IPS DF 6.9 (cell line): Measurements from ENCODE around the gene IQCC.
"Not testable (repeated sequence)": the region's sequence is repeated elsewhere in the genome, so short reads cannot be mapped to it uniquely, and the experiment has no call there.

Experiments used
- DNase-seq: peaks from one replicate; pipeline ENCODE4 v3.0.0-alpha.2; 2013; ENCODE audit warnings: low read depth, low spot score
- H3K27ac ChIP-seq: one replicate; pipeline ENCODE4 v1.5.1; 2013; ENCODE audit warnings: low read length, control low read depth
- H3K27me3 ChIP-seq: 2 replicates; pipeline ENCODE4 v1.6.1; 2013; ENCODE audit warnings: mild to moderate bottlenecking, low read length; ENCODE audit not compliant: control insufficient read depth, insufficient read depth
- H3K36me3 ChIP-seq: 2 replicates; pipeline ENCODE4 v1.6.1; 2013; ENCODE audit warnings: low read length; ENCODE audit not compliant: control insufficient read depth, insufficient read depth
- H3K4me1 ChIP-seq: 2 replicates; pipeline ENCODE4 v1.6.1; 2013; ENCODE audit warnings: low read length; ENCODE audit not compliant: control insufficient read depth, insufficient read depth
- H3K4me3 ChIP-seq: 2 replicates; pipeline ENCODE4 v1.5.1; 2013; ENCODE audit warnings: mild to moderate bottlenecking, low read length
- H3K9me3 ChIP-seq: 2 replicates; pipeline ENCODE4 v1.6.1; 2013; ENCODE audit warnings: low read length, inconsistent platforms; ENCODE audit not compliant: control insufficient read depth, insufficient read depth
- WGBS: extraction: QIAGEN DNeasy Blood & Tissue Kit; methylation state at CpG from one replicate; pipeline ENCODE4 v1.1.7; 2013; ENCODE audit warnings: mixed read lengths, missing lambda C conversion rate; ENCODE audit not compliant: insufficient read length, insufficient coverage; 5-methylcytosine and 5-hydroxymethylcytosine counted together

IQCC gene

DNA sequence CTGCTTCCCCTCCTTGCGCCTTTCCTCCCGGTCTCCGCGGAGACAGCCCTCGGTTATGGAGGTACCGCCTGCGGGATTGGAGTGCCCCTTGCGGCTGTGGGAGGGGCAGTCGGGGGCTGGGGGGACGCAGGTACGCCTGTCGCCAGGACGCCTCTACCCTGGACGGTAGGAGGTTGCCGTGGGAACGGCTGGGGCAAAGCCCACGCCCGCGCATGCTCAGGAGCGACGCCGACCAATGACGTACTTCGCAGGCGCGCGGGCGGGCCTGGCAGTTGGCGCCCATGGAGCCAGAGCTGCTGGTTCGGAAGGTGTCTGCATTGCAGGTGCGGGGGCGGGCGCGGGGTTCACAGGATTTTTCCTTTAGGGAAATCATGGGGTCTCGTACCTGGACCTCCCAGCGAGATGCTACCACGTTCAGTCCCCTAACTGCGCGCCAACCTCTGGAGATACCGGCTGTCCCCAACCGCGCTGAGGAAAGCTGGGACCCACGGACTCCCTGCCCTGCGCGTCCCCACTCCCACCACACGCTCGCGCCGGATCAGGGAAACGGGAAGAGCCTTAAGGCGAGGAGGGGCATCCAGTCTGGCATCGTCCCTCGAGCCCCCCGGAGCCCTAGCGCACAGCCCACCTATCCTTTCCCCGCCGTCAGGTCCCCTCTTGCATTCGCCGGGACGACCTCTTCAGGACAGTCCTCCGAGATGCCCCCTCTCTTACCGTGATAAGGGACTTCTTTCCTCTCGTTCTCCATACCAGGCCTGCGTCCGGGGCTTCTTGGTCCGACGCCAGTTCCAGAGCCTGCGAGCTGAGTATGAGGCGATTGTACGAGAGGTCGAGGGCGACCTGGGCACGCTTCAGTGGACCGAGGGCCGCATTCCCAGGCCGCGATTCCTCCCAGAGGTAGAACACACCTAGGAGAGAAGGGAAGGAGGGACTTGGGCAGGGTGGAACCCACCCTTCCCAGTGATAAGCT, at the start of gene IQCC:
TSS of gene IQCC (plus strand) at position 271 of the 970 bp plus-strand sequence. CDS start at position 282, 11 bp downstream.
- Histone ChIP-seq H3K27ac (no peak within 1 kb of the TSS), H3K36me3 (no peaks in the 10 kb centered on the region), H3K27me3 (no peaks in the 10 kb centered on the region), H3K9me3 (no peaks in the 10 kb centered on the region), H3K4me1 (0 out of 2 replicates have a peak, but pooled peaks cover 4% of the 10 kb centered on the region), H3K4me3 (peak within 1 kb of the TSS; percentile 66; the same call in 1 of the 2 replicates)
- WGBS = no CpG with 5 or more reads among the region's 77 CpGs
- peak; percentile 83 for DNase-seq

DNA sequence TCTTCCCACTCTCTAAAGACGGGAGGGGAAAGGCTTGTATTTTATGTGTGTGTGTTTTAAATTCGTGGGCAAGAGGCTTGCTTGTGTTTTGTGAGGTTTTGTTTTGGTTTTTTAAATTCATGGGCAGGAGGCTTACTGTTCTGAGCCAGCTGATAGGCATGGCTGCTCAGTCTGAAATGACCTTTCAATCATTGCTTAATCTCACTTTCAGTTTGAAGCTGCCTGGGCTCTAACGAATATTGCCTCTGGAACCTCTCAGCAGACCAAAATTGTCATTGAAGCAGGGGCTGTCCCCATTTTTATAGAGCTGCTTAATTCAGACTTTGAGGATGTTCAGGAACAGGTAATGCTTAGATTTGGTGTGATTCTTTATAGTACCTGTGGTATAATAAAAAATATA, 46.3 kb upstream of the IQCC start:
- Histone ChIP-seq H3K4me1 (no peaks in the 10 kb centered on the region), H3K27ac (no peak overlapping the region), H3K27me3 (no peaks in the 10 kb centered on the region), H3K9me3 (no peaks in the 10 kb centered on the region), H3K36me3 (peaks cover 13% of the 10 kb centered on the region; the same call in 1 of the 2 replicates), H3K4me3 (no peak overlapping the region)
- WGBS = 100% methylated on average over 1 of the region's 3 CpGs
- DNase-seq = no peak

DNA sequence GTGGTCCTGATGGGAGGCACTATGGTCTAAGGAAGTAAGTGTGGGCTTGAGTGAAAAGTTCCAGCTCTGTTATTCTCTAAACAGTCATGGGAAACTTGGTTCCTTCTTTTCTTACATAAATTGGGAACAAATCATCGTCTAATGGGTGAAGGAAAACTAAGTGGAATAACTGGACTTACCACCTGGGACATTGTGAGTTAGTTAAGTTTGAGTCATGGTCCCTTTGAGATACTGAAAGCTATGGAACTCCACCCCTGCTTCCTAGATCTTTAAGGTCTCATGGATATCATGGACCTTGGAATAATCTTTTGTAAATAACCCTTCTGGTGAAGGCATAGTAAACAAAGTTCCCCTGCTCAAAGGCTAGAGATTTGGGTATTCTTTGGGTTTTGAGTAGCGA, 42.1 kb upstream of the IQCC start:
- no peaks in the 10 kb centered on the region for H3K4me1 ChIP-seq
- H3K27ac ChIP-seq = no peak overlapping the region
- no peaks in the 10 kb centered on the region for H3K27me3 ChIP-seq
- H3K9me3 ChIP-seq = no peaks in the 10 kb centered on the region
- DNase-seq = no peak
- peaks cover 6% of the 10 kb centered on the region; the same call in 1 of the 2 replicates for H3K36me3 ChIP-seq
- no peak overlapping the region for H3K4me3 ChIP-seq
- WGBS = no CpG with 5 or more reads among the region's 2 CpGs

DNA sequence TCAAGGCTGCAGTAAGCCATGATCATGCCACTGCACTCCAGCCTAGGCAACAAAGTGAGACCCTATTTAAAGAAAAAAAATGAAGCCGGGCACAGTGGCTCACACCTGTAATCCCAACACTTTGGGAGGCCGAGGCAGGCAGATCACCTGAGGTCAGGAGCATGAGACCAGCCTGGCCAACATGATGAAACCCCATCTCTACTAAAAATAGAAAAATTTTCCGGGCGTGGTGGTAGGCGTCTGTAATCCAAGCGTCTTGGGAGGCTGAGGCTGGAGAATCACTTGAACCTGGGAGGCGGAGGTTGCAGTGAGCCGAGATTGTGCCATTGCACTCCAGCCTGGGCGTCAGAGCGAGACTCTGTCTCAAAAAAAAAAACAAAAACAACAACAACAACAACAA, 39.8 kb upstream of the IQCC start:
- not testable (repeated sequence) for H3K4me3 ChIP-seq, H3K27me3 ChIP-seq, H3K4me1 ChIP-seq, DNase-seq, H3K27ac ChIP-seq, H3K9me3 ChIP-seq
- H3K36me3 ChIP-seq = peaks cover 10% of the 10 kb centered on the region; the same call in 1 of the 2 replicates
- no CpG with 5 or more reads among the region's 10 CpGs for WGBS

DNA sequence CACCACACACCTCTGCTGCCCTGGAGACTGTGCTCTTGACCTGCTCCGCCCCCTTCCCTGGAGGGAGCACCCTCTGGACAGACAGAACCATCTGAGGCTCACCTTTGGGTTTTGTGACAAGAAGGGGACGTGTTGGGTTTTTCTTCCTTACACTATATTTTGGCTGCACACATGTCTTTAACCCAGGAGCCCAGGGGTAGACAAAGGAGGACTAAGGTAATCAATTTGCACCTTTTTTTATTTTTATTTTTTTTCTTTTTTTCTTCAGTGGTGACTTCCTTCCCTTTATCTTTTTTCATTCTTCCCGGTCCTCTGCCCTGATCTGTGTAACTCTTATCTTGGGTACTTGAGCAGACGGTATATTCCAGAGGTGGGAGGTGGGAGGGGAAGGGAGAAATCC, 34.5 kb upstream of the IQCC start:
- no peak overlapping the region for H3K27ac ChIP-seq
- H3K4me3 ChIP-seq = no peak overlapping the region
- H3K36me3 ChIP-seq = peaks cover 17% of the 10 kb centered on the region; the same call in 1 of the 2 replicates
- H3K27me3 ChIP-seq = no peaks in the 10 kb centered on the region
- no CpG with 5 or more reads among the region's 4 CpGs for WGBS
- H3K4me1 ChIP-seq = no peaks in the 10 kb centered on the region
- no peaks in the 10 kb centered on the region for H3K9me3 ChIP-seq
- DNase-seq = no peak

DNA sequence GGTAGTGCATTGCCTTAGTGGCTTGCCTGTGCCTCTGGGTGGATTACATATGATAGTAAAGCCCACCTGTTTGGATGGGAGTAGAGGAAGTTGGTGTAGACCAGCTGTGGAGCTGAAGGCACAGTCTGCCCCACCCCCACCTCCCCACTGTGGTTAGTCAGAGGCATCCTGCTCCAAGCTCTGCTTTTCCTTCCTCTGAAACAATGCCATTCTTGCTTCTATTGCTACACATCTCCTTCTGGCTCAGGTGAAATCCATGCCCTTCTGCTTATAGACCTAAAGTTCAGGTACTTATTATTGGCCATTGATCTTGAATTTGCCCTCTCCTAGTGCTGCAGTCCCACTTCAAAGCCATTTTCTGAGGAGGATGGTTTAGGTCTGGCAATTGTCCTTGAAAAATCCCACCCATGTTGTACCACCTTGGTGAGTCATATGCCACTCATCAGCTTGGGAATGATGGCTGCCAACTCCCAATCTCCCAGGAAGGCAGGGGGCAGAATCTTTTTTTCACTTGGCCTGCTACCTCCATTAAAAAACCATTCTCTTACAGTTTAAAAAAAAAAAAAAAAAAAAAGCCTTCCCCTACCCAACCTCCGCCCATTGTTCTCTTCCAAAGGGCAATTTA, 32.7 kb upstream of the IQCC start:
- H3K27ac ChIP-seq = no peak overlapping the region
- no peak for DNase-seq

DNA sequence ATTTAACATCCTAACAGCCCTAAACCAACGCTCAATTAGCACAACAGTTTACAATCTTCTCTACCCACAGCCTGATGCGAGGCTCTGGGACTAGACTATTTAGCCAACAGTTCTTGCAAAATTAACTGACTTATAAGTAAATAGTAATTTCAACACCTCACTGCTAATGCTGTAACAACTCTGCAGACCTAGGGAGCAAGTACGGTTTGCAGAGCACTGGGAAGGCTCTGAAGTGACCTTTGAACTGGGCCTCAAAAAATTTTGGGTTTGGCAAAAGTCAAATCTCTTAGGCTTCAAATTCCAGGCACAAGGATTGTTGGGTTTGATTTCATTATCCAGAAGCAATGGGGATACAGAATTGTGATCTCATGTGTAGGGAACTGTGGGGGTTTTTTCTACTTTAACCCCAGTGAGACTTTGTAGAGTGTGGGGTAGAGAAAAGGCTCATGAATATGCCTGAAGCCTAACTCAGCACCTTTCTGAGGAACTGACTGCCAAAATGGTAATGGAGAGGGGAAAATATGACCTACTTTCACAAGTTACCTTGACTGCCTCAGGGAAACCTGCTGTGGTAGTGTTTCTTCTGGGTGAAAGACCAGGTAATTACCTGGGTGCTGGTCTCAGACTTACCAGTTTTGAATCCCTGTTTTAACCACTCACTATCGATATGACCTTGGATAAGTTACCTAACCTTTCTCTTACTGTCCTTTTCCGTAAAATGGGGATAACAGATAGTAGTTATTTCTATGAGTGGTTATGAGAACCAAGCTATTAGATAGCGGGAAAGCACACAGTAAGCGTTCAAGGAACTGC, 26.9 kb upstream of the IQCC start:
- H3K4me3 ChIP-seq = no peak overlapping the region
- H3K9me3 ChIP-seq = no peaks in the 10 kb centered on the region
- H3K4me1 ChIP-seq = no peaks in the 10 kb centered on the region
- DNase-seq = no peak
- H3K27me3 ChIP-seq = no peaks in the 10 kb centered on the region
- peaks cover 5% of the 10 kb centered on the region; the same call in 1 of the 2 replicates for H3K36me3 ChIP-seq
- no peak overlapping the region for H3K27ac ChIP-seq
- WGBS = no CpG with 5 or more reads among the region's 7 CpGs

More for the DNA sequence above, 32.7 kb upstream of the IQCC start:
- no peaks in the 10 kb centered on the region for H3K9me3 ChIP-seq
- H3K27me3 ChIP-seq = no peaks in the 10 kb centered on the region
- H3K36me3 ChIP-seq = peaks cover 17% of the 10 kb centered on the region; the same call in 1 of the 2 replicates
- no peaks in the 10 kb centered on the region for H3K4me1 ChIP-seq
- H3K4me3 ChIP-seq = no peak overlapping the region
- no CpG with 5 or more reads among the region's 1 CpG for WGBS

DNA sequence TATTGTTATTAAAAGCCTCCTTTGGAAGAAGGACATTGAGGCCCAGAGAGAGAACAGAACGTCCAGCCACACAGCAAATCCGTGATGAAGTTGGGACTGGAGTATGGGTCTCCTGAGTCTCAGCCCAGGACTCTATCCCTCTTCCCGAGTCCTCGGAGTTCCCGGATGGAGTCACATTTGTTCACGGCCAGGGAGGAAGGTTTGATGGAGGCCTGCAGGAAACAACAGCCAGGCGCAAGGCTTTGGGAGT, 26.4 kb upstream of the IQCC start:
- DNase-seq = no peak
- peaks cover 5% of the 10 kb centered on the region; the same call in 1 of the 2 replicates for H3K36me3 ChIP-seq
- WGBS = no CpG with 5 or more reads among the region's 7 CpGs
- H3K4me1 ChIP-seq = no peaks in the 10 kb centered on the region
- H3K27ac ChIP-seq = no peak overlapping the region
- H3K9me3 ChIP-seq = no peaks in the 10 kb centered on the region
- H3K27me3 ChIP-seq = no peaks in the 10 kb centered on the region
- H3K4me3 ChIP-seq = no peak overlapping the region; the same call in 1 of the 2 replicates

DNA sequence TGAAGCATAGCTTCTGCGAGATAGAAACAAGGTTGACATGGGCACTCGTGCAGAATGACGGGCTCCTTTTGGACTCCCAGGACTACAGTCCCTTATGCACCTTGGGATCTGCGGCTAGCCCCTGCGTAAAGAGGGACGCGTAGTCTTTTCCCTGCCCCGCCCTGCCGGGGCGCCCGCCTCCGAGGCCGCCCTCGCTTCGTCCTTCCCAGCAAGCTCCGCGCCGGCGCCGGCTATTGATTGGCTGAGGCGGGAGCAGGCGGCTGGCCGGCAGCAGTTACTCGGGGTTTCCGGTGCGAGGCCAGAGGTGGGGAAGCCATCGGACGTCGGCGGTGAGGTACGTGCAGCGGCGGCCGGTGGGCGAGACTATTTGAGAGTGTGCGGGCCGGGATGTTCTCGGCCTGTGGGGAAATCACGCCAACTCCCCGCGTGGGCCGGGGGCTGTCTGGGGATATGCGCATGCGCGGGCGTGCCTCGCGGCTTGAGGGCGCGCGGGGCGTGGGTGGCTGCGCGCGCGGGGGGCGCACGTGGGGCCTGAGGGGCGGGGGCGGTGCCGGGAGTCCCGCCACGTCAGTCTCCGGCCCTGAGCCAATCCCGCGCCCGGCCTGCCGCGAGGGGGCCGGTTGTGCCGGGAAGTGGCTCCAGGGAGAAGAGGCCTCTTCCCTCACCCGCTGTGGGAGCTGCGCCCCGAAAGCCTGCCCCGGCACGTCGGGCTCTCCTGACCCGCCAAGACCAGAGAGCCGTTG, 25.9 kb upstream of the IQCC start, which contains the start of gene TXLNA:
TSS of gene TXLNA (plus strand) at position 233 of the 743 bp plus-strand sequence. CDS start 671 bp downstream, outside the sequence.
- Histone ChIP-seq H3K27ac (no peak within 1 kb of the TSS), H3K4me3 (peak within 1 kb of the TSS; percentile 39), H3K9me3 (no peaks in the 10 kb centered on the region), H3K27me3 (no peaks in the 10 kb centered on the region), H3K4me1 (no peaks in the 10 kb centered on the region), H3K36me3 (peaks cover 9% of the 10 kb centered on the region; the same call in 1 of the 2 replicates)
- WGBS = no CpG with 5 or more reads among the region's 79 CpGs
- peak; percentile 75 for DNase-seq
